Measurements from ENCODE around the gene SEPTIN10.

DNA sequence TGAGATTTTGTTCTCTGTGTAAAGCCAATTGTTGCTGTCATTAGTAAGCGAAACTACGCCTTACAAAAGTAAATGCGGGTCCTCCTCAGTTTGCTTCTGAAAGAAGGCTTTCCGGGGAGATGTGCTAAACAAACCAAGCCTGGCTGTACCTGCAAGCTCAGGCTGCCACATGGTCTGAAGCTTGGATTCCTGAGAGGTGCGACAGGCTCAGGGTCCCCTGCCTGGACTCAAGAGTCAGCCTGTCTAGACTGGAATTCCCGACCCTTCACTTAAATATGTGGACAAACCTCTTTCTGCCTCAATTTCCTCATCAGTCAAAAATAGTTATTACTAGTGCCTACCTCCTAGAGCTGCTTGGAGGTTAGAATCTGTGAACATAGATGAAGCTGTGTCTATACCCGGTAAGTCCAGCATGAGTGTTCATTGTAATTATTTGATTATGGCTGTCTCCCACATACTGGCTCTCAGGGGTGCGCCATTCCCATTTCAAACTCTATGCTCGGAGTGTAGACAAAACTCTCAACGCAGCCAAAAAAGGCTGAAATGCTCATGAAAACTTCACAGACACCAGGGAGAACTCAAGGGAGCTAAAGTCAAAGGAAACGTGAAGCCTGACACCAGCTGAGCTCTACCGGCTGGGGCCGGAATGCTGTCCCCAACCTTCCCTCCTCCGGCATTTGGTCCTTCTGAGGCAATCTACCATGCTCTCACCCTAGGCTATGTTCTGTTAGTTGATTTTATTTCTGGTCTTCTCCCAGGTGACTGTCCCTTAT lies 31.8 kb upstream of the SEPTIN10 start:
- TF ChIP-seq, protein P1, sequence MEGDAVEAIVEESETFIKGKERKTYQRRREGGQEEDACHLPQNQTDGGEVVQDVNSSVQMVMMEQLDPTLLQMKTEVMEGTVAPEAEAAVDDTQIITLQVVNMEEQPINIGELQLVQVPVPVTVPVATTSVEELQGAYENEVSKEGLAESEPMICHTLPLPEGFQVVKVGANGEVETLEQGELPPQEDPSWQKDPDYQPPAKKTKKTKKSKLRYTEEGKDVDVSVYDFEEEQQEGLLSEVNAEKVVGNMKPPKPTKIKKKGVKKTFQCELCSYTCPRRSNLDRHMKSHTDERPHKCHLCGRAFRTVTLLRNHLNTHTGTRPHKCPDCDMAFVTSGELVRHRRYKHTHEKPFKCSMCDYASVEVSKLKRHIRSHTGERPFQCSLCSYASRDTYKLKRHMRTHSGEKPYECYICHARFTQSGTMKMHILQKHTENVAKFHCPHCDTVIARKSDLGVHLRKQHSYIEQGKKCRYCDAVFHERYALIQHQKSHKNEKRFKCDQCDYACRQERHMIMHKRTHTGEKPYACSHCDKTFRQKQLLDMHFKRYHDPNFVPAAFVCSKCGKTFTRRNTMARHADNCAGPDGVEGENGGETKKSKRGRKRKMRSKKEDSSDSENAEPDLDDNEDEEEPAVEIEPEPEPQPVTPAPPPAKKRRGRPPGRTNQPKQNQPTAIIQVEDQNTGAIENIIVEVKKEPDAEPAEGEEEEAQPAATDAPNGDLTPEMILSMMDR (IDR thresholded peaks at IDR 0.05) = no peak
- no peak for TF ChIP-seq POLR2A (IDR thresholded peaks at IDR 0.05)
